ENCODE measurements around the gene STAT5B. TPM values are rescaled to one million over a fixed set of nuclear protein-coding genes. Genes with fewer than 3 reads are reported as not detected.
"Not testable (repeated sequence)": the region's sequence is repeated elsewhere in the genome, so short reads cannot be mapped to it uniquely, and the experiment has no call there.

The STAT5B gene
- total RNA-seq, 2 experiments from 2014 or later = 112 to 116 TPM

DNA sequence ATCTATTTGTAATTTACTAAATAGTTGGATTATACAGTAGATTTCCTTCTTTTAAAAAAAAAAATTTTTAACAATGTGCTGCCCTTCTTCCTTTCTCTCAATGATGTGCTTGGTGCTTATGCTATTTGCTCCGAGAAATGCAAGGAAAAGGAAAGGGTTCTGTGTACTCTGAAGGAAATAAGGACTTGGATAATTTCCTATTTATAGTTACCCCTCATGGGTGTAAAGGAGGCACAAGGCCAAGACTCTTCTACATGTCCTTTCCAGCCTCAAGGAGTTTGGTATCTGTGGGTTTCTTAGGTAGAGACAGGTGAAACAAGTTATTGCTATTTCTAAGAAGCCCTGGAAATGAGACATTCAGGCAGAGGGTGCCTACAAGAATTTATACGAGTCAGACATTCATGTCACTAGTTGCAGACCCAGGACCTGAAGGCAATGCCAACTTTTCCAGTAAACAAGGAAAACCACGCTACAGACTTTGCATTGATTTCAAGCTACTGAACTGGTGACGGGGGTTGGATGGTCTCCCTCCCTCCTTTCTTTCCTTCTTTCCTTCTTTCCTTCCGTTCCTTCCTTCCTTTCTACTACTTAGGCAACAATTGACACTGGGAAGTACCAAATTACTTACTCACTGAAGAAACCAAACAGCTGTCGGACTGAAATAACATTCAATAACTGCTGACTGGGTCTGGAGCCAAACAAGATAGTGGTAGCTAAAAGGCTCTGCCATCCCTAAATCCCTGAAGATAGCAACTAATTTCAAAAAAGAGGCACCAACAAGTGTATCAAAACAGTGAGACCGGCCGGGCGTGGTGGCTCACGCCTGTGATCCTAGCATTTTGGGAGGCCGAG is 48.1 kb downstream of the STAT5B start:
- peaks cover 33% of the 10 kb centered on the region for H3K36me3 Mint-ChIP-seq
- DNase-seq (no peak), ATAC-seq (no peak)
- H3K27me3 Mint-ChIP-seq = no peaks in the 10 kb centered on the region
- H3K27ac Mint-ChIP-seq = peak overlapping the region; percentile 54
- H3K9me3 Mint-ChIP-seq (ENCODE audit: low read depth) = no peaks in the 10 kb centered on the region
- no peak overlapping the region for H3K4me3 Mint-ChIP-seq
- peaks cover 30% of the 10 kb centered on the region for H3K4me1 Mint-ChIP-seq
- CTCF ChIA-PET = no interaction called here

- no peak overlapping the region for H3K4me3 Mint-ChIP-seq
- DNase-seq (no peak), ATAC-seq (no peak)
- peaks cover 30% of the 10 kb centered on the region for H3K36me3 Mint-ChIP-seq
- CTCF ChIA-PET = no interaction called here
- no peaks in the 10 kb centered on the region for H3K9me3 Mint-ChIP-seq (ENCODE audit: low read depth)
- H3K27ac Mint-ChIP-seq = no peak overlapping the region
- peaks cover 24% of the 10 kb centered on the region for H3K4me1 Mint-ChIP-seq
- H3K27me3 Mint-ChIP-seq = no peaks in the 10 kb centered on the region
These were observed 50.5 kb downstream of the STAT5B start for GRCh38 chr17:42225646-42226045.

DNA sequence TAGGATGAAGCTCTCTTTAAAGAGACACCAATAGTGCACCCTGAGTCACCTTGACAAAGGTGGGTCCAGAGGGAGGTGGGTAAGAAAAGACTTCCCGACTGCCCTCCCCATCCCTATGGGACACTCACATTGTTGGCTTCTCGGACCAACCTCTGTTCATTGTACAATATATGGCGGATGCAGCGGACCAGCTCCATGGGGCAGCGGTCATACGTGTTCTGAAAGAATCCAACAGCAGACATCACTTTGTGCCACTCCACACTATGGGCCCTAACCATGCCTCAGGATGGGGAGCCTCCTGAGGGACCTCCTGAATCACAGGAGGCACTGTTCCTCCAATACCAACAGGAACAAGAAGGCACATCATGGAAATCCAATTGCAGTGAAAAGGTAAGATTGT is 51.5 kb downstream of the STAT5B start:
- CTCF ChIA-PET = interaction anchor here (0.6 to 1.3 kb wide), 2 partner anchors 25 to 64 kb away, joined by 3 read pairs; no protein-coding TSS in a partner anchor
- Mint-ChIP-seq H3K27me3 (no peaks in the 10 kb centered on the region), H3K27ac (no peak overlapping the region), H3K9me3 (ENCODE audit: low read depth) (no peaks in the 10 kb centered on the region), H3K4me1 (peaks cover 16% of the 10 kb centered on the region), H3K4me3 (no peak overlapping the region), H3K36me3 (peaks cover 24% of the 10 kb centered on the region)
- no peak for ATAC-seq
- DNase-seq = no peak

GRCh38 chr17:42221886-42222745 is 54.1 kb downstream of the STAT5B start:
- H3K36me3 Mint-ChIP-seq = peaks cover 24% of the 10 kb centered on the region
- DNase-seq (peak; percentile 68), ATAC-seq (peak; percentile 83)
- no peak overlapping the region for H3K4me3 Mint-ChIP-seq
- H3K27ac Mint-ChIP-seq = peak overlapping the region; percentile 52
- H3K4me1 Mint-ChIP-seq = peaks cover 4% of the 10 kb centered on the region
- no peaks in the 10 kb centered on the region for H3K9me3 Mint-ChIP-seq (ENCODE audit: low read depth)
- CTCF ChIA-PET = interaction anchor here (0.6 to 2.4 kb wide), 39 partner anchors 10 to 356 kb away, joined by 3 to 51 read pairs (median 5); partner anchors contain the start of genes GHDC, STAT5A and STAT5B
- H3K27me3 Mint-ChIP-seq = no peaks in the 10 kb centered on the region

- H3K4me3 Mint-ChIP-seq; H3K27ac Mint-ChIP-seq; CTCF ChIA-PET; H3K4me1 Mint-ChIP-seq; H3K9me3 Mint-ChIP-seq (ENCODE audit: low read depth); DNase-seq; ATAC-seq; H3K27me3 Mint-ChIP-seq: not testable (repeated sequence)
- H3K36me3 Mint-ChIP-seq = peaks cover 28% of the 10 kb centered on the region
These were observed 56.9 kb downstream of the STAT5B start for GRCh38 chr17:42219280-42219679.

- Mint-ChIP-seq H3K9me3 (ENCODE audit: low read depth) (no peaks in the 10 kb centered on the region), H3K4me1 (no peaks in the 10 kb centered on the region), H3K4me3 (no peak overlapping the region), H3K36me3 (peaks cover 38% of the 10 kb centered on the region), H3K27me3 (no peaks in the 10 kb centered on the region), H3K27ac (peak overlapping the region; percentile 17)
- DNase-seq = no peak
- ATAC-seq = no peak
- CTCF ChIA-PET = interaction anchor here (0.7 to 1.2 kb wide), 3 partner anchors 13 to 188 kb away, joined by 3 read pairs; no protein-coding TSS in a partner anchor
These were observed 62.0 kb downstream of the STAT5B start for GRCh38 chr17:42214156-42214555.

GRCh38 chr17:42212382-42212781 is 63.8 kb downstream of the STAT5B start:
- no peak for DNase-seq
- CTCF ChIA-PET = interaction anchor here (1.9 kb wide), 1 partner anchor 9 kb away, joined by 7 read pairs; no protein-coding TSS in a partner anchor
- Mint-ChIP-seq H3K4me3 (no peak overlapping the region), H3K4me1 (no peaks in the 10 kb centered on the region), H3K9me3 (ENCODE audit: low read depth) (no peaks in the 10 kb centered on the region), H3K27ac (no peak overlapping the region), H3K27me3 (no peaks in the 10 kb centered on the region), H3K36me3 (peaks cover 38% of the 10 kb centered on the region)
- no peak for ATAC-seq

DNA sequence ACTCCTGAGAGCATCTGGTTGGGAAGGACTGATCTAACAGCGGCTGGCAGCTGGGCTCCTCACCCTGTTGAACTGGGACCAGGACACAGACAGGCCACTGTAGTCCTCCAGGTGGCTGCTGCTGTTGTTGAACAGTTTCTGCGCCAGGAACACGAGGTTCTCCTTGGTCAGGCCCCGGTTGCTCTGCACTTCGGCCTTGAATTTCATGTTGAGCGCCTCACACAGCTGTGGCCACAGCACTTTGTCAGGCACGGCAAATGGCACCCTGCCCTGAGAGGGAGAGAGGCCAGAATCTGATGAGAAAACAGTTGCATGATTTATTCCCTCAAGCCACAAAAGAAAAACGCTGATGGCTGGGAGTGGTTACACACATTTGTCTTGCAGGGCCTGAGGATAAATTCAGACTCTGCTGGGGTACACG is 64.3 kb downstream of the STAT5B start:
- H3K27ac Mint-ChIP-seq; ATAC-seq; H3K27me3 Mint-ChIP-seq; DNase-seq; H3K4me1 Mint-ChIP-seq; H3K9me3 Mint-ChIP-seq (ENCODE audit: low read depth); H3K4me3 Mint-ChIP-seq: not testable (repeated sequence)
- peaks cover 37% of the 10 kb centered on the region for H3K36me3 Mint-ChIP-seq
- CTCF ChIA-PET = interaction anchor here (1.9 kb wide), 1 partner anchor 10 kb away, joined by 7 read pairs; no protein-coding TSS in a partner anchor

GRCh38 chr17:42210046-42210445 is 66.1 kb downstream of the STAT5B start:
- no peak overlapping the region for H3K27ac Mint-ChIP-seq
- CTCF ChIA-PET = no interaction called here
- no peaks in the 10 kb centered on the region for H3K27me3 Mint-ChIP-seq
- H3K4me1 Mint-ChIP-seq = no peaks in the 10 kb centered on the region
- peaks cover 42% of the 10 kb centered on the region for H3K36me3 Mint-ChIP-seq
- ATAC-seq (no peak), DNase-seq (no peak)
- no peaks in the 10 kb centered on the region for H3K9me3 Mint-ChIP-seq (ENCODE audit: low read depth)
- no peak overlapping the region for H3K4me3 Mint-ChIP-seq

GRCh38 chr17:42206153-42206612 is 70.0 kb downstream of the STAT5B start:
- H3K27ac Mint-ChIP-seq; H3K4me1 Mint-ChIP-seq; ATAC-seq; H3K4me3 Mint-ChIP-seq; H3K27me3 Mint-ChIP-seq; H3K9me3 Mint-ChIP-seq (ENCODE audit: low read depth); CTCF ChIA-PET; DNase-seq: not testable (repeated sequence)
- peaks cover 47% of the 10 kb centered on the region for H3K36me3 Mint-ChIP-seq

DNA sequence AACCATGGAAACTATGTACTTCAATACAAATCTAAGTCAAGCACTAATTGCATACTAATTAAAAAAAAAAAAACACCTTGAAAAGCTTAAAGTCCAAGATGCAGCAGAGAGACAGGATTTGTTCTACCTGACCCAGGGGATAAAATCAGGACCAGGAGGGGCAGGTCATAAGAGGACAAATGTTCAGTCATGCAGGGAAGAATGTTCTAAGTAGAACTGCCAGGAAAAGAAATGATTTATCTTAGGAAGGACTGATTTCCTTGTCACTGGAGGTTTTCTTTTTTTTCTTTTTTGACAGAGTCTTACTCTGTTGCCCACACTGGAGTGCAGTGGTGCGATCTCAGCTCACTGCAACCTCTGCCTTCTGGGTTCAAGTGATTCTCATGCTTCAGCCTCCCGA is 72.8 kb downstream of the STAT5B start:
- no peak for ATAC-seq
- Mint-ChIP-seq H3K27ac (no peak overlapping the region), H3K4me3 (no peak overlapping the region), H3K36me3 (peaks cover 32% of the 10 kb centered on the region), H3K27me3 (no peaks in the 10 kb centered on the region), H3K9me3 (ENCODE audit: low read depth) (no peaks in the 10 kb centered on the region), H3K4me1 (no peaks in the 10 kb centered on the region)
- DNase-seq = no peak
- CTCF ChIA-PET = interaction anchor here (1.0 to 1.2 kb wide), 2 partner anchors 19 to 89 kb away, joined by 3 read pairs; no protein-coding TSS in a partner anchor

- H3K27me3 Mint-ChIP-seq = no peaks in the 10 kb centered on the region
- DNase-seq = no peak
- no peak overlapping the region for H3K27ac Mint-ChIP-seq
- ATAC-seq = no peak
- H3K4me3 Mint-ChIP-seq = no peak overlapping the region
- H3K36me3 Mint-ChIP-seq = peaks cover 31% of the 10 kb centered on the region
- no peaks in the 10 kb centered on the region for H3K9me3 Mint-ChIP-seq (ENCODE audit: low read depth)
- CTCF ChIA-PET = interaction anchor here (1.0 kb wide), 1 partner anchor 19 kb away, joined by 3 read pairs; no protein-coding TSS in a partner anchor
- no peaks in the 10 kb centered on the region for H3K4me1 Mint-ChIP-seq
These were observed 73.5 kb downstream of the STAT5B start for GRCh38 chr17:42202696-42203095.

DNA sequence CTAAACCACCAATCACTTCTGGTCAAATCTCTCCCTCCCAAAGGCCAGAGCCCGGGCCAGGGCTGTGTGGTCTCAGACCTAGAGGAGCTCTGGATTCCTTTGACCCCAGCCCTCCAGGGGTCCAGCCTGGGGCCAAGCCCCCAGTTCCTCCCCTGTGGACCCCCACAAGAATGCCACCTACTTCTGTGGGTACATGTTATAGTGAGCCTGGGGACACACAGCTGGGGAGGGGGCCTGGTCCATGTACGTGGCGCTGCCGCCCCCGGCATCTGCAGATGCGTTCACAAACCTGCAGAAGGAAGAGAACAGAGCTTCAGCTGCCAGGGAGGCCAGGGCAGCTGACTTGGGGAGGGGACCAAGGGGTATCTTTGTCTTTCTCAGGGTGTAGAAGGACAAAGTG is 74.0 kb downstream of the STAT5B start:
- peaks cover 26% of the 10 kb centered on the region for H3K36me3 Mint-ChIP-seq
- no peak overlapping the region for H3K4me3 Mint-ChIP-seq
- DNase-seq = no peak
- no peaks in the 10 kb centered on the region for H3K9me3 Mint-ChIP-seq (ENCODE audit: low read depth)
- CTCF ChIA-PET = interaction anchor here (1.0 kb wide), 1 partner anchor 20 kb away, joined by 3 read pairs; no protein-coding TSS in a partner anchor
- H3K4me1 Mint-ChIP-seq = no peaks in the 10 kb centered on the region
- no peaks in the 10 kb centered on the region for H3K27me3 Mint-ChIP-seq
- no peak for ATAC-seq
- no peak overlapping the region for H3K27ac Mint-ChIP-seq

Measured in activated CD8-positive, alpha-beta memory T cell treated with anti-CD3 and anti-CD28 coated beads, Interleukin-2, amount 10 ng/mL, durations not matched to agents 7 days and 5 days (primary cell).